Measurements from ENCODE around the gene BTBD2. TPM values are rescaled to one million over a fixed set of nuclear protein-coding genes. Genes with fewer than 3 reads are reported as not detected.

The BTBD2 gene
- total RNA-seq (2014; rRNA removed; shearing (Covaris generic); ENCODE audit: low replicate concordance), result 34.4 and 36.4 TPM in 2 replicates

- peak; percentile 50 for DNase-seq
- no peaks in the 10 kb centered on the region for H3K36me3 ChIP-seq
- no peaks in the 10 kb centered on the region for H3K9me3 ChIP-seq
- H3K27me3 ChIP-seq, result no peaks in the 10 kb centered on the region
- peak within 1 kb of the TSS; percentile 50 for H3K4me3 ChIP-seq
Measured at GRCh38 chr19:2015608-2015950, at the start of gene BTBD2. TSS of gene BTBD2 (minus strand) at chr19:2015714. CDS start at chr19:2015703, 11 bp downstream.

- Histone ChIP-seq H3K36me3 (no peaks in the 10 kb centered on the region), H3K9me3 (no peaks in the 10 kb centered on the region), H3K4me3 (no peak overlapping the region), H3K27me3 (no peaks in the 10 kb centered on the region)
- no peak for DNase-seq
Measured at GRCh38 chr19:2064788-2065524, 49.4 kb upstream of the BTBD2 start.

DNA sequence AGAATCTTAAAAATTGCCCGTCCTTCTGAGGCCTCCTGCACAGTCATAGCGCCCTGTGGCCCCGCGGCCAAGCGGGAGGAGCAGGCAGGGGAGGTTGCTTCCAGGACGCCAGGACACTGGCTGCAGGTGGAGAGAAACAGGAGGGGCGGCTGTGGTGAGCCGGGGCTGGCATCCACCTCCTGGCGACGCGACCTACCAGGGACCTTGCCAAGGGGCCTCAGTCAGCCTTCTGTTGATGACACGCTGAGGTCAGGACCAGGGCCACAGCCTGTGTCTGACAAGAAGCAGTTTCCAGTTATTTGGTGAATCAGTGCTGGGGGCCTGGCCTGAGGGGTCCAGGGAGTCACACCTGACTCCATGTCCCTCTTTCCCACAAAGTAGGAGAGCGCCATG is 48.9 kb upstream of the BTBD2 start:
- DNase-seq, result no peak
- Histone ChIP-seq H3K27me3 (no peaks in the 10 kb centered on the region), H3K4me3 (no peak overlapping the region), H3K36me3 (no peaks in the 10 kb centered on the region), H3K9me3 (no peaks in the 10 kb centered on the region)

DNA sequence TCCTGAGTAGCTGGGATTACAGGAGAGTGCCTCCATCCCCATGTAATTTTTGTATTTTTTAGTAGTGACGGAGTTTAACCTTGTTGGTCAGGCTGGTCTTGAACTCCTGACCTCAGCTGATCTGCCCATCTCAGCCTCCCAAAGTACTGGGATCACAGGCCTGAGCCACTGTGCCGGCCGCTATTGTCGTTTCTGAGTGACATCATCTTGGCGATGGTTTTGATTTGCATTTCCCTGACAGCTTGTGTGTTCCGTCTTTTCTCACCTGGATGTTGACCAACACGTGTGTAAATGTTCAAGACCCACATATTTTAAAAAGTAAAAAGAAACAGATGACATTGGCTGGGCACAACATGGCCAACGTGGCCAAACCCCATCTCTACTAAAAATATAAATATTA is 48.3 kb upstream of the BTBD2 start:
- Histone ChIP-seq H3K36me3 (no peaks in the 10 kb centered on the region), H3K9me3 (no peaks in the 10 kb centered on the region), H3K27me3 (no peaks in the 10 kb centered on the region), H3K4me3 (no peak overlapping the region)
- no peak for DNase-seq

DNA sequence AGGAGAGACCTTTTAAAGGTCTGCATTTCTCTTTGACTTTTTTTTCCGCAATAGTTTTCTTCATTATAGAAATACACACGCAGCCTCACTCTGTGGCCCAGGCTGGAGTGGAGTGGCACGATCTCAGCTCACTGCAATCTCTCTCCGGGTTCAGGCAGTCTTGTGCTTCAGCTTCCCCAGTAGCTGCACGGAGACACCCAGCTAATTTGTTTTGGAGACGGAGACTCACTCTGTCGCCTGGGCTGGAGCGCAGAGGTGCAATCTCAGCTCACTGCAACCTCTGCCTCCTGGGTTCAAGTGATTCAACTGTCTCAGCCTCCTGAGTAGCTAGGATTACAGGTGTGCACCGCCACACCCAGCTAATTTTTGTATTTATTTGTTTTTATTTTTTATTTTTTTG is 47.3 kb upstream of the BTBD2 start:
- no peak for DNase-seq
- no peak overlapping the region for H3K4me3 ChIP-seq
- H3K36me3 ChIP-seq, result no peaks in the 10 kb centered on the region
- no peaks in the 10 kb centered on the region for H3K9me3 ChIP-seq
- H3K27me3 ChIP-seq, result no peaks in the 10 kb centered on the region

DNA sequence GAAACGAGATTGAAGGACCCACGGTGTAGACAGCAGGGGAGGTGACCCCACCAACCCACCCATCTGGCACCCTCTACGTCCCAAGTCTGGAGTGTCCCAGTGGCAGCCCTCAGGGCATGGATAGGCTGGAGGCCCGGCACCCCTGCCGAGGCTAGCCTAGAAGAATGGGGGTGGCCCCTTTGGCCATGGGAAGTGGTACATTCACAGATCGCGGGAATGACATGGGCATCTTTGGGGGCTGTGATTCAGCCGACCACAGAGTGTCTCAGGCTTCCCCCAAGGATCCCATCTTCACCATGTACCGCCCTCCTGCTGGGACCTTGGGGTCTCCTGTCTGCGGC is 46.8 kb upstream of the BTBD2 start:
- no peaks in the 10 kb centered on the region for H3K36me3 ChIP-seq
- no peaks in the 10 kb centered on the region for H3K27me3 ChIP-seq
- no peak overlapping the region for H3K4me3 ChIP-seq
- no peaks in the 10 kb centered on the region for H3K9me3 ChIP-seq
- no peak for DNase-seq

DNA sequence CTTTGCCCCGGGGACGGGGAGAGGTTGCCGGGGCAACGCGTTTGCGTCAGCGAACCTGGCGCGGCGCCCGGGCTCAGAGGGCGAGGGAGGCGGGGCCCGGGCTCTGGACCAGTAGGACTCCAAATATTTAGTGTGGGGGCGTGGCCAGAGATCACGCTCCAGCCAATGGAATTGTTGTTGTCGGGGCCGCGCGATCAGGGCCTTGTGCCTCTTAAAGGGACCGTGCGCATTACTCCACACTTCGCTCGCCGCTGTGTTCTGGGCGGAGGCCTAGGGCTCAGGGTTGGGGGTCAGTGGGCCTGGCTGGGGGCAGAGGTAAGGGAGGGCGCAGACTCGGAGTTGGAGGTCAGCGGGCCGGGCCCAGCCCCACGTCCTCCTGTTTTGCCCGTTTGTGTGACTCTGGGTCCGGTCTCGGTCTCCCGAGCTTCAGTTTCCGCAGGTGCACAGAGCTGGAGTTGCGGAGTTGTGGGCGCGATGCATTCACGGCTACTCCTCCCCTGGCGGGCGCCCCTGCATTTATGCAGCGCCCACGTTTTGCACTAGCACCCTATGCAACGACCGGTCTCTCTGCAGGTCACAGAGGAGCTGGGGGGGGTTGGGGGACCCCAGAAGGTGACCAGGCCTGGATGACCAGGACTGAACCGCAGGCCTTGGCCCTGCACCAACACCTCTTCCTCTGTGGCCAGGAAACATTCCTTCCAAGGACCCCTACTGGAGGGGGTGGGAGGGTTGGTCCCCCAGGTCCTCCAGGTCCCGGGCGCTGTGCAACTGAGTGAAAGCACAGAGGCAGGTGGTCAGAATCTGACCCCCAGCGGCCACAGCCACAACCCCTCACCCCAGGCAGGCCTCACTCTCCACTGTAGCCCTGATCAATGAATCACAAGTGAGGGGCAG is 46.2 kb upstream of the BTBD2 start:
- Histone ChIP-seq H3K36me3 (no peaks in the 10 kb centered on the region), H3K9me3 (no peaks in the 10 kb centered on the region), H3K27me3 (no peaks in the 10 kb centered on the region), H3K4me3 (peak overlapping the region; percentile 59)
- peak; percentile 92 for DNase-seq

GRCh38 chr19:2060884-2061494 is 45.5 kb upstream of the BTBD2 start:
- Histone ChIP-seq H3K27me3 (no peaks in the 10 kb centered on the region), H3K9me3 (no peaks in the 10 kb centered on the region), H3K4me3 (peak overlapping the region; percentile 59), H3K36me3 (no peaks in the 10 kb centered on the region)
- DNase-seq, result peak; percentile 76

DNA sequence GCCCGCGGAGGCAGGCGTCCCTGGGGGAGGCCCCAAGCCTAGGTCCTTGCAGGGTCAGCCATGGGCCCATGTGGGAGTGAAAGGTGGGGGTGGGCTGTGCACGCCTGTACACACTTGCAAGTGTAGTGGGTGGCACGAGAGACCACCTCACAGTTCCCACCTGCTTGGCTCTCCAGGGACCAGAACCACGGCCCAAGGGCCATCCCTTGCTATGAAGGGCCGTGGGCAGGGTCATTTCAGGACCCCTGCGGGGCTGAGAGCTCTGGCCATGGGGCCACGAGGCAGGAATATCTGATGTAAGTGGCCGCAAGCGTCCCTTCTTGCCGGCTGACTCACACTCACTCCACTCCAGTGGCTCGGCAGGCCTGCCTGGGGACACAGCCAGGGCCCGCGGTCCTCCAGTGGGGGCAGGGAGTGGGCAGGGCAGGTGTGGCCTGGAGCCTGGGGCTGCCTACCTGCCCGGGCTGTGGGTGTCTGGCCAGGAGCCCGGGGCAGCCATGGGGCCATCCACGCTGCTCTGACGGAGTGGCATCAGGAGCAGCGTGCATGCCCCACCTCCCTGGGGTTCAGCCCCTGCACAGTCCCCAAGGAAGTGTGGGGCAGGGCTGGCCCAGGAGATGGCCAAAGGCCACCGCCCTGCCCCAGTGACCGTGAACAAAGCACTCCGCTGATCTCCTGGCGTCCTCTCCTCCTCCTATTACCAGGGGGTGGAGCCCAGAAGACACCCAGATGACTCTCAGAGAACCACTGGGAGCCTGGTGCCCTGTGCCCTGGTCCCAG is 44.1 kb upstream of the BTBD2 start:
- no peaks in the 10 kb centered on the region for H3K27me3 ChIP-seq
- peak; percentile 85 for DNase-seq
- no peaks in the 10 kb centered on the region for H3K9me3 ChIP-seq
- peak overlapping the region; percentile 8; the same call in 1 of the 2 replicates for H3K4me3 ChIP-seq
- no peaks in the 10 kb centered on the region for H3K36me3 ChIP-seq

DNA sequence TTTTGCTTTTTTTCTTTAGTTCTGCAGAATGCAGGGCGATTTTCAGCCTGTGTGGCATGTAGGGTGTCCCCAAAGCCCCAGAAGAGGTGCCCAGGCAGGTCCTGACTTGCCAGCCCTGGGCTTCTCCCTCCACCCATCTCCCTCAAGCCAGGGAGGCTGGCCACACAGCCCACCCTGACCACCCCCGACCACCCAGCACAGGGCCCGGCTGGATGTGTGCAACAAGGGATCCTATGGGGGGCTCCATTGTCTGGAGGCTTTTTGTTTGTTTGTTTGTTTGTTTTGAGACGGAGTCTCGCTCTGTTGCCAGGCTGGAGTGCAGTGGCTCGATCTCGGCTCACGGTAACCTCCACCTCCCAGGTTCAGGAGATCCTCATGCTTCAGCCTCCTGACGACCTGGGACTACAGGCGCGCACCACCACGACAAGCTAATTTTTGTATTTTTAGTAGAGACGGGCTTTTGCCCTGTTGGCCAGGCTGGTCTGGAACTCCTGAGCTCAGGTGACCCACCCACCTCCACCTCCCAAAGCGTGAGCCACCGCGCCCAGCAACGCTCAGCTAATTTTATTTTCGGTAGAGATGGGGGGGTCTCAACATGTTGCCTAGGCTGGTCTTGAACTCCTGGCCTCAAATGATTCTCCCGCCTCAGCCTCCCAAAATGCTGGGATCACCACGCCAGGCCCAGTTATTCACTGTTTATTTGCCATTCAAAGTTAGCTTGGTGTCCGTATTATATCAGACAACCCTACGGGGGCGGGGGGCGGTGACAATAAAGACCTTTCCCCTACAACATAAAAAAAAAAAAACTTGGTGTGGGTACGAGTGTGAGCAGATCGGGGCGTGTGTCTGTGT is 43.3 kb upstream of the BTBD2 start:
- no peak for DNase-seq
- Histone ChIP-seq H3K27me3 (no peaks in the 10 kb centered on the region), H3K36me3 (no peaks in the 10 kb centered on the region)

DNA sequence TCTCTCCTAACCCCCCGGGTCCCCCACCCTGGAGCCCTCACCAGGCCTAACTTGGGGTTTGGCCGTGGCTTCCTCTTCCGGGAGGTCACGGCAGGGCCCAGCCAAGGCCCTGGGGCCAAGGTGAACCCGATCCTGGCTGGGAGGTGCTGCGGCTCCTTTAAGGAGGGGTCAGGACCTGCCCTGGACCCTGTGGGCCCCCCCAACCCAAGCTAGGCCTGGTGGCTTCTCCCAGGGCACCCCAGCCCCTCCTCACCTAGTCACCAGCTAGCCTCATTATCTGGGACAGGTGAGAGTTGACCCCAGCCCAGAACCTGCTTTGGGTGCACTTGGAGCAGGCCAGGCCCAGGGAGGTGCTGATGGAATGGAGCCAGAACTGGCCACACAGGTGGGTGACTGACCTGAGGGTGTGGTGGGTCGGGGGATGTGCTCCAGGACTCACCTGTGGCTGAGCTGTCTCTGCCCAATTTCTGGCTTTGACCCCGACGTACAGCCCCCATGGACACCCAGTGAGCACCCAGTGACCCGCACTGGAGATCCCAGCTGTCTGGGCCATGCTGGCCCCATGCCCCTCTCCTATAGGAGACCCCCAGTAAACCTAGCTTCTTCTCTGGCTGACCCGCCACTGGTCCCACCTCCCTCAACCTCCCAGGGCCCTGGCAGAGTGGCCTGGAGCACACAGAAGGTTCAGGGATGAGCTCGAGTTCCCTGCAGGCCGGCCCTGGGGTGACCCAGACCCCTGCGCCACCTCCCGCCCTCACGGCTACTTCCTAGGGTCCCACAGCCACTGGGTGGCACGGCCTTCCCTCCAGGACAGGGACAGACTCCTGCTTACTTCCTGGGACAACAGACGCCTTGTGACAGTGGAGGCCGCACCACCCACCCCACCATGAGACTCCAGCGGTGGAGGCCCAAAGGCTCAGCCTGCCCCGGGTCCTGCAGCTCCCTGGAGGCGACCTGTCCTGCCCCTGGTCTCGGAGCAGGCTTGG is 42.3 kb upstream of the BTBD2 start:
- Histone ChIP-seq H3K27me3 (no peaks in the 10 kb centered on the region), H3K9me3 (no peaks in the 10 kb centered on the region), H3K4me3 (no peak overlapping the region), H3K36me3 (no peaks in the 10 kb centered on the region)
- DNase-seq, result no peak

More for the DNA sequence above, 43.3 kb upstream of the BTBD2 start:
- H3K4me3 ChIP-seq, result no peak overlapping the region
- H3K9me3 ChIP-seq, result no peaks in the 10 kb centered on the region

DNA sequence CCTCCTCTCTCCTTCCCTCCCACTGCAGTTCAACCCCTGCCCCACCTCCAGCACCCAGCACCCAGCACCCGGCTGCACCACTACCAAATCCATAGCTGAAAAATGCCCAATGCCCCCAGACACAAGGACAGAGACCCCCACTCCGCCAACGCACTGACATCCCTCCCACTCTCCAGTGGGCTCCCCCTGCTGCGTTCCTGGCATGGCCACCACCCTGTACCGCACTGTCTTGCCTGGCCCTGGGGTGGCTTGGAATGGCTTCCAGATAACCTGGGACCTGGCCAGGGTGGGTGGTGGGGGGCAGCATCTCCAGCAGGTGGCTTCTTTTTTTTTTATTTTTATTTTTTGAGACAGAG is 41.3 kb upstream of the BTBD2 start:
- Histone ChIP-seq H3K36me3 (no peaks in the 10 kb centered on the region), H3K4me3 (no peak overlapping the region), H3K27me3 (no peaks in the 10 kb centered on the region), H3K9me3 (no peaks in the 10 kb centered on the region)
- DNase-seq, result no peak

DNA sequence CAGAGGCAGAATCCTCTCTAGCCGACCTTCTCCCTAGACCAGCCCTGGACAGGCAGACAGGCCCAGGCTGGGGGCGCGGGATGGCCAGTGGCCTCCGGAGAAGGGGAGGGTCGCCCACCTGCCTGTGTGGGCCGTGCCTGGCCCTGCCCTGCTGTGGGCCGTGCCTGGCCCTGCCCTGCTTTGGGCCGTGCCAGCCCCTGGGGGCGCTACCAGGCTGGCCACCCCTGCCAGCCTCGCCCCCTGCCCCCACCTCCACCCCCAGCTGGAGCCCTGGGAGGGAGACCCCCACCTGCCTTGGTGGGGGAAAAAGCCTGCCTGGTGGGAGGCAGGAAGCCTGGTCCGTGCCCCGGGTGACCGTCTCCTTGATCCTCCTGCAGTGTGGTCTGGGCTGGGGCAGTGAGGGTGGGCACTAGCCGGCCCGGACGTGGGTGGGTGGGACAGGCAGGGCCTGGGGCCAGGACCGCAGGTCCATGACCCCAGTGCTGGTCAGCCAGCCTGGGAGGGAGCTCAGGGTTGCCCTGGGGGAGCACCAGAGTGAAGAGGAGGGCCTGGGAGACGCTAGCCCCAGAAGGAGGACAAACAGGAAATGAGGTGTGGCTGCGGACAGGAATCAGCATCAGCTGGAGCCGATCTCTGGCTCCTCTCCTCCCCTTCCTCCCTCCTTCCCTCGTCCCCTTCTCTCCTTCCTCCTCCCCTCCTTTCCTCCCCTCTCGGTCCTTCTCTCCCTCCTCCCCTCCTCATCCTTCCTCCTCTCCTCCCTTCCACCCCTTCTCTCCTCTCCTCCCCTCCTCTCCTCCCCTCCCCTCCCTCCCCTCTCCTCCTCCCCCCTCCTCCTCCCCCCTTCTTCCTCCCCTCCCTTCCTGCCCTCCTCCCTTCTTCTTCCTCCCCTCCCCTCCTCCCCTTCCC is 40.7 kb upstream of the BTBD2 start:
- H3K4me3 ChIP-seq, result no peak overlapping the region
- H3K27me3 ChIP-seq, result no peaks in the 10 kb centered on the region
- H3K36me3 ChIP-seq, result no peaks in the 10 kb centered on the region
- peak; percentile 40 for DNase-seq
- H3K9me3 ChIP-seq, result no peaks in the 10 kb centered on the region

- no peaks in the 10 kb centered on the region for H3K9me3 ChIP-seq
- H3K36me3 ChIP-seq, result no peaks in the 10 kb centered on the region
- H3K27me3 ChIP-seq, result no peaks in the 10 kb centered on the region
- no peak for DNase-seq
- no peak overlapping the region for H3K4me3 ChIP-seq
Measured at GRCh38 chr19:2054763-2055162, 39.2 kb upstream of the BTBD2 start.
